Fibroblast of lung (primary cell): ENCODE measurements around the gene ZNF25. TPM values are rescaled to one million over a fixed set of nuclear protein-coding genes. Genes with fewer than 3 reads are reported as not detected.
"Not testable (repeated sequence)": the region's sequence is repeated elsewhere in the genome, so short reads cannot be mapped to it uniquely, and the experiment has no call there.

Source experiments
- DNase-seq, 2 donors: peaks; one replicate each; pipeline versions ENCODE4 v3.0.0 to v3.0.0-alpha.2; 2010; ENCODE audit warnings: low read depth in 2 of 2
- H2AFZ ChIP-seq: 2 replicates; pipeline ENCODE4 v1.5.1; 2012; ENCODE audit warnings: low read length, control low read depth, inconsistent platforms
- H3K27ac ChIP-seq: 2 replicates; pipeline ENCODE4 v1.5.1; 2011; ENCODE audit warnings: low read length, control low read depth; ENCODE audit not compliant: insufficient read depth
- H3K27me3 ChIP-seq: 2 replicates; pipeline ENCODE4 v1.5.1; 2011; ENCODE audit warnings: mild to moderate bottlenecking, low read length; ENCODE audit not compliant: control insufficient read depth, insufficient read depth
- H3K36me3 ChIP-seq: 2 replicates; pipeline ENCODE4 v1.5.1; 2011; ENCODE audit warnings: low read length; ENCODE audit not compliant: control insufficient read depth, insufficient read depth
- H3K4me1 ChIP-seq: 2 replicates; pipeline ENCODE4 v1.5.1; 2011; ENCODE audit warnings: low read length; ENCODE audit not compliant: control insufficient read depth, insufficient read depth; ENCODE audit errors: extremely low read depth
- H3K4me2 ChIP-seq: 2 replicates; pipeline ENCODE4 v1.5.1; 2011; ENCODE audit warnings: low read length, control low read depth; ENCODE audit not compliant: insufficient read depth; ENCODE audit errors: extremely low read depth
- H3K4me3 ChIP-seq, 4 experiments: fragments of 200-600 bp in 1 of 4; sonication (generic) in 1 of 4; replicated peaks in 1 of 4; 2 replicates each; pipeline ENCODE4 v1.5.1; 2011 to 2016; ENCODE audit warnings: low read length in 4 of 4, low read depth in 3 of 4, mild to moderate bottlenecking in 3 of 4, control low read depth in 2 of 4, inconsistent platforms in 1 of 4, mixed read lengths in 1 of 4; ENCODE audit not compliant: insufficient read depth in 1 of 4; ENCODE audit errors: control extremely low read depth in 1 of 4
- H3K79me2 ChIP-seq: 2 replicates; pipeline ENCODE4 v1.5.1; 2012; ENCODE audit warnings: mild to moderate bottlenecking, low read length, inconsistent platforms; ENCODE audit not compliant: control insufficient read depth, insufficient read depth
- H3K9ac ChIP-seq: 2 replicates; pipeline ENCODE4 v1.5.1; 2011; ENCODE audit warnings: mild to moderate bottlenecking, low read length, control low read depth; ENCODE audit not compliant: insufficient read depth
- H3K9me3 ChIP-seq: 2 replicates; pipeline ENCODE4 v1.5.1; 2012; ENCODE audit warnings: low read depth, low read length; ENCODE audit not compliant: control insufficient read depth, insufficient read depth
- H4K20me1 ChIP-seq: 2 replicates; pipeline ENCODE4 v1.5.1; 2011; ENCODE audit warnings: low read length; ENCODE audit not compliant: control insufficient read depth, insufficient read depth; ENCODE audit errors: extremely low read depth
- EZH2 ChIP-seq: IDR thresholded peaks from 2 replicates; pipeline ENCODE4 v1.5.1; 2012; ENCODE audit warnings: low read length, control low read depth, mild to moderate bottlenecking; ENCODE audit errors: missing control alignments
- polyA minus RNA-seq: library from RNA; depleted of rRNA, polyadenylated mRNA; stranded (reverse); fragments of >200 nt; gene quantifications from 2 replicates; pipeline ENCODE4 v1.2.3, GENCODE V29; 2011; ENCODE audit warnings: low replicate concordance
- polyA plus RNA-seq, 2 donors: library from polyadenylated mRNA; depleted of rRNA in 1 of 2; stranded (reverse) in 1 of 2; unstranded in 1 of 2; fragments of >200 nt; gene quantifications; 2 replicates each; pipeline ENCODE4 v1.2.1, GENCODE V29; 2011 to 2012; ENCODE audit warnings: missing spikeins in 1 of 2
- total RNA-seq: library from RNA; depleted of rRNA; stranded (reverse); fragments of >200 nt; gene quantifications from 2 replicates; pipeline ENCODE4 v1.2.1, GENCODE V29; 2014
- TF ChIP-seq, protein P1 (sequence below), 2 donors: IDR thresholded peaks in 1 of 2; conservative IDR thresholded peaks in 1 of 2; 1 replicate in 1 of 2; 2 replicates in 1 of 2; pipeline ENCODE4 v1.5.1; 2011 to 2012; ENCODE audit warnings: low read length in 2 of 2, control low read depth in 1 of 2, inconsistent platforms in 1 of 2, low read depth in 1 of 2, mild to moderate bottlenecking in 1 of 2

ZNF25 gene
- total RNA-seq: 14.6 and 18.5 TPM in 2 replicates
- 6.0 and 12.0 TPM in 2 replicates for polyA plus RNA-seq
- polyA plus RNA-seq (2012): 4.8 and 7.3 TPM in 2 replicates
- 1.1 and 1.2 TPM in 2 replicates for polyA minus RNA-seq

- Histone ChIP-seq H3K27me3 (no peaks in the 10 kb centered on the region), H2AFZ (peak within 1 kb of the TSS; percentile 98), H3K27ac (peak within 1 kb of the TSS; percentile 86), H3K4me2 (peak within 1 kb of the TSS; percentile 91), H3K9ac (peak within 1 kb of the TSS; percentile 64), H3K4me3 (peak within 1 kb of the TSS; percentile 46 to 93 (median 72)), H3K36me3 (no peaks in the 10 kb centered on the region), H4K20me1 (no peaks in the 10 kb centered on the region), H3K4me1 (peaks cover 3% of the 10 kb centered on the region), H3K9me3 (no peaks in the 10 kb centered on the region), H3K79me2 (peaks cover 5% of the 10 kb centered on the region)
- peak; percentile 95 to 99 for DNase-seq
- TF ChIP-seq EZH2: no peak
- TF ChIP-seq, protein P1, sequence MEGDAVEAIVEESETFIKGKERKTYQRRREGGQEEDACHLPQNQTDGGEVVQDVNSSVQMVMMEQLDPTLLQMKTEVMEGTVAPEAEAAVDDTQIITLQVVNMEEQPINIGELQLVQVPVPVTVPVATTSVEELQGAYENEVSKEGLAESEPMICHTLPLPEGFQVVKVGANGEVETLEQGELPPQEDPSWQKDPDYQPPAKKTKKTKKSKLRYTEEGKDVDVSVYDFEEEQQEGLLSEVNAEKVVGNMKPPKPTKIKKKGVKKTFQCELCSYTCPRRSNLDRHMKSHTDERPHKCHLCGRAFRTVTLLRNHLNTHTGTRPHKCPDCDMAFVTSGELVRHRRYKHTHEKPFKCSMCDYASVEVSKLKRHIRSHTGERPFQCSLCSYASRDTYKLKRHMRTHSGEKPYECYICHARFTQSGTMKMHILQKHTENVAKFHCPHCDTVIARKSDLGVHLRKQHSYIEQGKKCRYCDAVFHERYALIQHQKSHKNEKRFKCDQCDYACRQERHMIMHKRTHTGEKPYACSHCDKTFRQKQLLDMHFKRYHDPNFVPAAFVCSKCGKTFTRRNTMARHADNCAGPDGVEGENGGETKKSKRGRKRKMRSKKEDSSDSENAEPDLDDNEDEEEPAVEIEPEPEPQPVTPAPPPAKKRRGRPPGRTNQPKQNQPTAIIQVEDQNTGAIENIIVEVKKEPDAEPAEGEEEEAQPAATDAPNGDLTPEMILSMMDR (conservative IDR thresholded peaks at IDR 0.05 in 1 of 2, IDR thresholded peaks at IDR 0.05 in 1 of 2; ENCODE audit: low read depth in 1 of 2, low read length in 2 of 2): peak; percentile 84 to 86
Observed at GRCh38 chr10:37976091-37976879, at the start of gene ZNF25. TSS of gene ZNF25 (minus strand) at chr10:37976647. CDS start at chr10:37971722, 4,925 bp downstream.

DNA sequence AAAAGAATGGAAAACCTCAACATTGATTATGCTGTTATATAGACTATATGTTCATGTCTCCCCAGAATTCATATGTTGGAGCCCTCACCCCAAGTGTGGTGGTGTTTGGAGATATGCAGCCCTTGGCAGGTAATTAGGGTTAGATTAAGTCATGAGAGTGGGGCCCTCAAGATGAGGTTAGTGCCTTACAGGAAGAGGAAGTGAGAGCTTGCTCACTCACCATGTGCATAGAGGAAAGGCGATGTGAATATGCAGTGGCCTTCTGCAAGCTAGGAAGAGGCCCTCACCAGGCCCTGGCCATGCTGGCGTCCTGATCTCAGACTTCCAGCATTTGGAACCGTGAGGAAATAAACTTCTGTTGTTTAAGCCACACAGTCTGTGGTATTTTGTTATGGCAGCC is 48.8 kb upstream of the ZNF25 start:
- Histone ChIP-seq H3K27ac (no peak overlapping the region), H3K4me3 (no peak overlapping the region), H3K4me2 (no peak overlapping the region), H2AFZ (no peak overlapping the region), H3K9ac (no peak overlapping the region), H3K9me3 (no peaks in the 10 kb centered on the region), H4K20me1 (no peaks in the 10 kb centered on the region), H3K27me3 (no peaks in the 10 kb centered on the region), H3K4me1 (no peaks in the 10 kb centered on the region), H3K79me2 (no peaks in the 10 kb centered on the region), H3K36me3 (peaks cover 1% of the 10 kb centered on the region)
- TF ChIP-seq EZH2: no peak
- TF ChIP-seq, protein P1 (conservative IDR thresholded peaks at IDR 0.05 in 1 of 2, IDR thresholded peaks at IDR 0.05 in 1 of 2; ENCODE audit: low read depth in 1 of 2, low read length in 2 of 2): no peak
- DNase-seq: no peak

DNA sequence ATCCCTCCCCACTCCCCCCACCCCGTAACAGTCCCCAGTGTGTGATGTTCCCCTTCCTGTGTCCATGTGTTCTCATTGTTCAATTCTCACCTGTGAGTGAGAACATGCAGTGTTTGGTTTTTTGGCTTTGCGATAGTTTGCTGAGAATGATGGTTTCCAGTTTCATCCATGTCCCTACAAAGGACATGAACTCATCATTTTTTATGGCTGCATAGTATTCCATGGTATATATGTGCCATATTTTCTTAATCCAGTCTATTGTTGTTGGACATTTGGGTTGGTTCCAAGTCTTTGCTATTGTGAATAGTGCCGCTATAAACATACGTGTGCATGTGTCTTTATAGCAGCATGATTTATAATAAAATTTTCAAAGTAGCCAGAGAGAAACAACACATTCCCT is 42.7 kb upstream of the ZNF25 start:
- H3K9me3 ChIP-seq: not testable (repeated sequence)

More for the DNA sequence above, 42.7 kb upstream of the ZNF25 start:
- H3K36me3 ChIP-seq, H3K4me3 ChIP-seq, H3K9ac ChIP-seq, H2AFZ ChIP-seq, H3K4me1 ChIP-seq, H3K27ac ChIP-seq, H3K79me2 ChIP-seq, H3K4me2 ChIP-seq, DNase-seq, H4K20me1 ChIP-seq, H3K27me3 ChIP-seq: not testable (repeated sequence)
